GM10847 (cell line): Measurements from ENCODE around the gene AMMECR1.
A peak's percentile ranks its signal among the peaks of the same experiment; 100 is the strongest.

Experiments
- POLR2A ChIP-seq: IDR thresholded peaks from 2 replicates; pipeline ENCODE4 v1.6.1; 2011; ENCODE audit not compliant: insufficient read length; ENCODE audit errors: extremely low read depth

AMMECR1 gene

GRCh38 chrX:110317820-110318663, at the start of gene AMMECR1:
Gene AMMECR1 (minus strand): TSS chrX:110318085. CDS start chrX:110318071, 14 bp downstream.
- TF ChIP-seq POLR2A: peak; percentile 69

DNA sequence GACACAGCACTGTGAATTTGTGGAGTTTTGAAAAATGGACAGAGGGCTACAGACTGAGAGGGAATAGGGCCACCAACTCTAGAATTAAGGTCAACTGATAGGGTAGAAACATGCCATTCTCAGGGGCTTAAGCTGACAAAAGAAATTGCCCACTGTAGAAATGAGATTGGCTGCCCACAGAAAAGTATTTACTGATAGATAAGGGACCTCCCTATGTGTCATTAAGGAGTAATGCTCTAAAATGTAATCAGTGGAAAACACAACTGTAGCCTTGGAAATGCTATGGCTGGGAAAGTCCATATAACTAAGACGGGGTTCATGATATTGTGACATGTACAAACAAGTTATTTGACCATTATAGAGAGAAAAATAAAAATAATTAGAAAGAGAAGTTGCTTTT, 45.4 kb upstream of the AMMECR1 start:
- no peak for TF ChIP-seq POLR2A

GRCh38 chrX:110359273-110359672, 41.4 kb upstream of the AMMECR1 start:
- no peak for TF ChIP-seq POLR2A

- no peak for TF ChIP-seq POLR2A
Observed at GRCh38 chrX:110358548-110358947, 40.7 kb upstream of the AMMECR1 start, which contains the start of gene RTL9. Gene RTL9 (plus strand): TSS chrX:110358848. CDS start chrX:110450618, 91,770 bp downstream.

GRCh38 chrX:110346681-110347080, 28.8 kb upstream of the AMMECR1 start:
- TF ChIP-seq POLR2A: no peak

- TF ChIP-seq POLR2A: no peak
Observed at GRCh38 chrX:110341189-110342035, 23.5 kb upstream of the AMMECR1 start.

- TF ChIP-seq POLR2A: no peak
Observed at GRCh38 chrX:110338935-110339334, 21.1 kb upstream of the AMMECR1 start.

DNA sequence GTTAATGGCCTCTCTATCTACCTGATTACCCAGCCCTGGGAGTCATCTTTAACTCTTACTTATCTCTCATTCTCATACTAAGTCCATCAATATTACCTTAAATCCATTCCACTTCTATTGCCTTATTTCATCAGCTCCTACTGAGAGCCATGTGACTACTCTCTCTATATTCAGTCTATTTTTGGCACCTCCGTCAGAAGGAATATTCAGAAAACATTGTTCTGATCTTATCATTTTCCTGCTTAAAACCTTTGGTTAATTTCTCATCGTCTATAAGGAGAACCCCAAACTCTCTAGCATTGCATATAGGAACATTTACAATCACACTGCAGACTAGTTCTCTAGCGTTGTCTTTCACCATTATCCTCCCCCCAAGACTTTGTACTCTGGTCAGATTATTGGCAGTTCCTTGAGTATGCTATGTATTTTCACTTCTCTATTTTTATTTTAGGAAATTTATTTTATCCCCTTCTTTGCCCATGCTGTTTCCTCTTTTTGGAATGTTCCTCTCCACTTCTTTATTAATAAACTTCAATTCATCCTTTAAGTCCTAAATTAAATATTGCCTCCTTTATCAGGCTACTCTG, 13.7 kb upstream of the AMMECR1 start:
- TF ChIP-seq POLR2A: no peak

DNA sequence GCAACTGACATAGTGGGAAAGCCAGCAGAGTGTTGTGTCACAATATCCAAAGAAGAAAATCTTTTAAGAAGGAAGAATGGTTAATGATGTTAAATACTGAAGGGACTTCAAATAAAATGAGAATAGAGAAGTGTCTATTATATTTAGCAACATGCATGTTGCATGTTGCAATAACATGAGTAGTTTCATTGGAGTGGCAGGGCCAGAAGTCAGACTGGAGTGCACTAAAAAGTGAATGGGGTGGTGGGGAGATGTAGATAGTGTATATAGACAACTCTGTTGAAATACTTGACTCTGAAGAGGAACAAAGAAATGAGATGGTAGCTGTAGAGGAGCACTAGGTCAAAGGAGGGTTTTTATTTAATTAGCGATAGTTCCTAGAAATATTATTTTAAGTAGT, 9.5 kb upstream of the AMMECR1 start:
- no peak for TF ChIP-seq POLR2A

GRCh38 chrX:110326712-110327111, 8.8 kb upstream of the AMMECR1 start:
- no peak for TF ChIP-seq POLR2A

DNA sequence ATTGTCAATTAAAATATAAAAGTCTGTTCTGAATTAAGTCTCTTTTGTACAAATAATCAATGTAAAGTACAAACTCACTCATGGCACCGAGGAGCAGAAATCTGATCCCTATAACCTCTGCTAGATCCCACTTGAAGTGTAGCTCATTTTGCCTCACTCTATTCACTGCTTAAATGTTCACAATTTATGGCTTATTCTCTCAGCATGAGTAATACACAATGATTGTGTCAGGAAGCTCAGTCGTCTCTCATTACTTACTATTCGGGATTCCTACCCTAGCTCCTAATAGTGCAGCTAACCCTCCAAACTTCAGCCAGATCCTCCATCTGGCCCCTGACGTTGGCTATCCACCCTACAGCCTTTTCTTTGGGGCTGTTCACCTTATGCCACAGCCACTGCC, 4.7 kb upstream of the AMMECR1 start:
- TF ChIP-seq POLR2A: no peak

DNA sequence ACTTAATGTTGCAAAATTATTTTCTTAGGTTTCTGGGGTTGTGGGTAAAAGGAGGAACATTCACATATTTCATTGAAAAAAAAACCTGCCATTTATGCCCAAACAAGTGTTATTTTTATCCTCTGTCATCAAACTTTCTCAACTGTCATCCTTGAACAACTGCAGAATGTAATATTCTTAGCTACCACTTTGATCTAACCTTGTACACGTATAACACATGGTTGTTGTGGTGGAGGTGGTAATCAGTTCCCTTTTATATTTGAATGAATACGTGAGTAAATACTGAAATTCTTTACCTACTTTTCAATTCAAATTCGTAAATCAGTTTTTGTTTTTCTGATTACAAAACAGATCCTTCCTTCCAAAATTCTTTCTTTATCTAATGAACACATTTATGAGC, 3.8 kb upstream of the AMMECR1 start:
- TF ChIP-seq POLR2A: no peak

DNA sequence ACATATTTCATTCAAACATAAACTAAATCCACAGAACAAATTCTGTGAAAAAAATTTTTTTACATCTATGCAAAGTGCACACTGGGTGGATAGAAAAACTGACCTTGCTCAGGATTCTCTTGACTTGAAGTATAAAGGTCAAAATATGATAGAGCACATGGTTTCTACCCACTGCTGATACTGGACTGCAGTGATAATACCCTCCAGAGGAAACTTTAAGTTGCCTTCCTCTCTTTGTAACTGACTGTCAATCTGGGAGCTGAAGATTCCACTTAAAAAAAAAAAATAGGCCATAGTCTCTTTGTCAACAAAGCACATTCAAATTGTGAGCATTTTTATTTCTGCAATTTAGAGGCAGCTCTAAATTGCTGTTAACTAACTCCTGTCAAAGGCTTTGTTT, 3.2 kb upstream of the AMMECR1 start:
- TF ChIP-seq POLR2A: no peak

GRCh38 chrX:110320381-110320987, 2.6 kb upstream of the AMMECR1 start:
- no peak for TF ChIP-seq POLR2A

- TF ChIP-seq POLR2A: no peak
Observed at GRCh38 chrX:110318664-110318968, 731 bp upstream of the AMMECR1 start.
